Neural cell (in vitro differentiated cells): ENCODE results near the gene GOLGA7B. TPM values are rescaled to one million over a fixed set of nuclear protein-coding genes. Genes with fewer than 3 reads are reported as not detected.

ENCODE experiments used
- H2AFZ ChIP-seq: fragments of 200-600, 300-800 bp; sonication (generic), shearing (Covaris generic); 2 replicates; pipeline ENCODE4 v1.6.0; 2014; ENCODE audit warnings: low read depth, mild to moderate bottlenecking, antibody characterized with exemption, low read length, moderate library complexity
- H3F3A ChIP-seq: fragments of 200-600 bp; shearing (Covaris generic); 2 replicates; pipeline ENCODE4 v1.6.1; 2016; ENCODE audit warnings: mild to moderate bottlenecking, moderate library complexity, mixed read lengths, antibody characterized with exemption, low read length; ENCODE audit not compliant: insufficient read depth, poor library complexity, severe bottlenecking
- H3K27ac ChIP-seq: fragments of 200-600, 300-800 bp; sonication (generic), shearing (Covaris generic); 2 replicates; pipeline ENCODE4 v1.5.1; 2014; ENCODE audit warnings: mild to moderate bottlenecking, low read length, moderate library complexity
- H3K27me3 ChIP-seq: fragments of 300-800, 200-600 bp; sonication (generic), shearing (Covaris generic); 2 replicates; pipeline ENCODE4 v1.6.0; 2014; ENCODE audit warnings: mild to moderate bottlenecking, low read depth, low read length, moderate library complexity; ENCODE audit not compliant: insufficient read depth
- H3K36me3 ChIP-seq: fragments of 300-800, 200-600 bp; sonication (generic), shearing (Covaris generic); 2 replicates; pipeline ENCODE4 v1.5.1; 2014; ENCODE audit warnings: mild to moderate bottlenecking, antibody characterized with exemption, low read length, moderate library complexity; ENCODE audit not compliant: insufficient read depth
- H3K4me2 ChIP-seq: fragments of 300-800, 200-600 bp; sonication (generic), shearing (Covaris generic); 2 replicates; pipeline ENCODE4 v1.6.0; 2014; ENCODE audit warnings: mild to moderate bottlenecking, low read length
- H3K4me3 ChIP-seq: fragments of 300-800, 200-600 bp; sonication (generic), shearing (Covaris generic); 2 replicates; pipeline ENCODE4 v1.5.1; 2014; ENCODE audit warnings: mild to moderate bottlenecking, low read length, moderate library complexity
- H3K79me2 ChIP-seq: fragments of 200-600 bp; shearing (Covaris generic); replicated peaks from 2 replicates; pipeline ENCODE4 v1.6.0; 2014; ENCODE audit warnings: mild to moderate bottlenecking, low read length, moderate library complexity; ENCODE audit not compliant: insufficient read depth
- H3K9ac ChIP-seq: fragments of 300-800, 200-600 bp; sonication (generic), shearing (Covaris generic); 2 replicates; pipeline ENCODE4 v1.6.1; 2016; ENCODE audit warnings: mild to moderate bottlenecking, low read length, mixed read lengths
- H3K9me2 ChIP-seq: fragments of 200-600 bp; shearing (Covaris generic); 2 replicates; pipeline ENCODE4 v1.6.1; 2016; ENCODE audit warnings: mild to moderate bottlenecking, low read length, mixed read lengths; ENCODE audit not compliant: insufficient read depth
- H3K9me3 ChIP-seq: fragments of 200-600, 300-800 bp; sonication (generic), shearing (Covaris generic); 2 replicates; pipeline ENCODE4 v1.6.1; 2016; ENCODE audit warnings: mild to moderate bottlenecking, mixed run types, low read length, moderate library complexity, mixed read lengths
- H4K20me1 ChIP-seq: fragments of 200-600 bp; shearing (Covaris generic); 2 replicates; pipeline ENCODE4 v1.6.1; 2016; ENCODE audit warnings: mild to moderate bottlenecking, mixed run types; ENCODE audit not compliant: insufficient read depth
- CTCF ChIP-seq: fragments of 450-650 bp; IDR thresholded peaks from 2 replicates; pipeline ENCODE4 v1.5.1; 2014; ENCODE audit warnings: antibody characterized with exemption, mild to moderate bottlenecking, moderate library complexity; ENCODE audit not compliant: poor library complexity, severe bottlenecking
- EP300 ChIP-seq: fragments of 450-650 bp; conservative IDR thresholded peaks from 2 replicates; pipeline ENCODE4 v1.6.1; 2014; ENCODE audit warnings: antibody characterized with exemption, mild to moderate bottlenecking, moderate library complexity; ENCODE audit not compliant: poor library complexity, severe bottlenecking
- EZH2 ChIP-seq: fragments of 200-600, 300-800 bp; shearing (Covaris generic), sonication (generic); IDR thresholded peaks from 2 replicates; pipeline ENCODE4 v1.6.1; 2014; ENCODE audit warnings: antibody characterized with exemption, low read length, borderline replicate concordance, mild to moderate bottlenecking; ENCODE audit not compliant: insufficient read depth, poor library complexity, severe bottlenecking
- MXI1 ChIP-seq: fragments of 450-650 bp; conservative IDR thresholded peaks from 2 replicates; pipeline ENCODE4 v1.6.1; 2014; ENCODE audit warnings: antibody characterized with exemption, mild to moderate bottlenecking; ENCODE audit not compliant: poor library complexity, severe bottlenecking
- POLR2AphosphoS5 ChIP-seq: IDR thresholded peaks from 2 replicates; pipeline ENCODE4 v1.6.1; 2012
- RAD21 ChIP-seq: fragments of 450-650 bp; conservative IDR thresholded peaks from 2 replicates; pipeline ENCODE4 v1.6.1; 2014; ENCODE audit warnings: antibody characterized with exemption, mild to moderate bottlenecking, moderate library complexity
- REST ChIP-seq: IDR thresholded peaks from 2 replicates; pipeline ENCODE4 v1.6.1; 2012; ENCODE audit warnings: borderline replicate concordance
- SMC3 ChIP-seq: fragments of 450-650 bp; conservative IDR thresholded peaks from 2 replicates; pipeline ENCODE4 v1.6.1; 2014; ENCODE audit warnings: antibody characterized with exemption, mild to moderate bottlenecking, moderate library complexity; ENCODE audit not compliant: poor library complexity
- TAF1 ChIP-seq: IDR thresholded peaks from 2 replicates; pipeline ENCODE4 v1.6.1; 2012; ENCODE audit warnings: low read depth
- polyA plus RNA-seq: library from polyadenylated mRNA; depleted of rRNA; stranded (reverse); fragments of >200 nt; gene quantifications from 2 replicates; pipeline ENCODE4 v1.2.3, GENCODE V29; 2014

Gene GOLGA7B
- polyA plus RNA-seq, 1 donor from 2014 or later: 30.4 TPM

- no peak overlapping the region for H3K4me2 ChIP-seq
- H3K79me2 ChIP-seq: no peaks in the 10 kb centered on the region
- no peaks in the 10 kb centered on the region for H4K20me1 ChIP-seq
- no peaks in the 10 kb centered on the region for H3K9me3 ChIP-seq
- no peak overlapping the region for H3K27ac ChIP-seq
- H3K36me3 ChIP-seq: no peaks in the 10 kb centered on the region
- TF ChIP-seq POLR2AphosphoS5 (no peak), TAF1 (no peak), REST (no peak), CTCF (peak; percentile 90), EP300 (no peak), EZH2 (no peak), SMC3 (peak; percentile 82), RAD21 (peak; percentile 87)
- no peaks in the 10 kb centered on the region for H3K27me3 ChIP-seq
- no peaks in the 10 kb centered on the region for H3F3A ChIP-seq
- H3K9ac ChIP-seq: no peak overlapping the region
- H3K9me2 ChIP-seq: no peaks in the 10 kb centered on the region
- H3K4me3 ChIP-seq: no peak overlapping the region
- H2AFZ ChIP-seq: no peak overlapping the region
Measured at GRCh38 chr10:97914837-97915211, 65.2 kb downstream of the GOLGA7B start.

- H3K27ac ChIP-seq: no peak overlapping the region
- no peaks in the 10 kb centered on the region for H3F3A ChIP-seq
- no peaks in the 10 kb centered on the region for H3K27me3 ChIP-seq
- H3K79me2 ChIP-seq: no peaks in the 10 kb centered on the region
- H3K36me3 ChIP-seq: no peaks in the 10 kb centered on the region
- TF ChIP-seq CTCF (no peak), EP300 (no peak), TAF1 (no peak), EZH2 (no peak), MXI1 (no peak), SMC3 (no peak), REST (no peak), RAD21 (no peak), POLR2AphosphoS5 (no peak)
- no peak overlapping the region for H2AFZ ChIP-seq
- no peak overlapping the region for H3K4me2 ChIP-seq
- H3K4me3 ChIP-seq: no peak overlapping the region
- H3K9me2 ChIP-seq: no peaks in the 10 kb centered on the region
- H3K9ac ChIP-seq: no peak overlapping the region
- H4K20me1 ChIP-seq: no peaks in the 10 kb centered on the region
- no peaks in the 10 kb centered on the region for H3K9me3 ChIP-seq
Measured at GRCh38 chr10:97915346-97916131, 65.9 kb downstream of the GOLGA7B start.
